PC-3 (cell line): ENCODE measurements around the gene CYP11A1. TPM values are rescaled to one million over a fixed set of nuclear protein-coding genes. Genes with fewer than 3 reads are reported as not detected.

ENCODE experiments used
- ATAC-seq: fragments of 200-7000 bp; cut with Tn5 transposase; 2 replicates; pipeline ENCODE4 v1.9.1; 2020; ENCODE audit warnings: mild to moderate bottlenecking, moderate library complexity
- BruUV-seq: library from RNA; stranded (reverse); fragments of 400-500 nt; replicated peaks from 2 replicates; lab custom pipeline; 2021; lab: Mats Ljungman, UMichigan
- CTCF ChIA-PET: fragments of 300-600 bp; sonication (Branson Sonifier 250); formaldehyde crosslinking; loops from one replicate; lab custom pipeline; 2022; ENCODE audit warnings: antibody characterized with exemption; lab: Charles Lee
- POLR2A ChIA-PET: fragments of 300-600 bp; sonication (Branson Sonifier 250); formaldehyde crosslinking; loops from one replicate; lab custom pipeline; 2022; ENCODE audit warnings: antibody characterized with exemption; ENCODE audit not compliant: unreplicated experiment; lab: Charles Lee
- DNase-seq: peaks from one replicate; pipeline ENCODE4 v3.0.0-alpha.2; 2015
- H2AFZ ChIP-seq: fragments of 300-600 bp; sonication (generic); 2 replicates; pipeline ENCODE4 v1.6.0; 2016; ENCODE audit warnings: antibody characterized with exemption, low read length
- H3F3A ChIP-seq: fragments of 300-600 bp; sonication (generic); one replicate; pipeline ENCODE4 v1.6.0; 2017; ENCODE audit warnings: antibody characterized with exemption, low read length, control low read depth, mild to moderate bottlenecking; ENCODE audit not compliant: unreplicated experiment
- H3K27ac ChIP-seq: fragments of 300-600 bp; sonication (generic); 2 replicates; pipeline ENCODE4 v1.5.1; 2016; ENCODE audit warnings: mild to moderate bottlenecking, low read length
- H3K27me3 ChIP-seq: fragments of 300-600 bp; sonication (generic); 2 replicates; pipeline ENCODE4 v1.6.1; 2016; ENCODE audit warnings: low read length, mixed read lengths
- H3K36me3 ChIP-seq: fragments of 300-600 bp; sonication (generic); 2 replicates; pipeline ENCODE4 v1.6.1; 2016; ENCODE audit warnings: low read depth, mixed run types, low read length, mixed read lengths
- H3K4me1 ChIP-seq: fragments of 300-600 bp; sonication (generic); 2 replicates; pipeline ENCODE4 v1.5.1; 2016; ENCODE audit warnings: low read length; ENCODE audit not compliant: insufficient read depth
- H3K4me2 ChIP-seq: fragments of 300-600 bp; sonication (generic); 2 replicates; pipeline ENCODE4 v1.6.0; 2016; ENCODE audit warnings: low read length
- H3K4me3 ChIP-seq: fragments of 300-600 bp; sonication (generic); 2 replicates; pipeline ENCODE4 v1.5.1; 2016; ENCODE audit warnings: mild to moderate bottlenecking, low read length, mixed read lengths
- H3K79me2 ChIP-seq: fragments of 300-600 bp; sonication (generic); 2 replicates; pipeline ENCODE4 v1.6.1; 2017; ENCODE audit warnings: low read length, mixed read lengths
- H3K9ac ChIP-seq: fragments of 300-600 bp; sonication (generic); 2 replicates; pipeline ENCODE4 v1.6.0; 2016; ENCODE audit warnings: mild to moderate bottlenecking, low read length
- H3K9me2 ChIP-seq: fragments of 300-600 bp; sonication (generic); replicated peaks from 2 replicates; pipeline ENCODE4 v1.6.1; 2016; ENCODE audit warnings: mixed run types, low read length, mixed read lengths
- H3K9me3 ChIP-seq: fragments of 300-600 bp; sonication (generic); 2 replicates; pipeline ENCODE4 v1.6.1; 2016; ENCODE audit warnings: low read length, mixed read lengths
- H4K20me1 ChIP-seq: fragments of 300-600 bp; sonication (generic); 2 replicates; pipeline ENCODE4 v1.6.1; 2016; ENCODE audit warnings: low read length, mixed read lengths
- EZH2 ChIP-seq: fragments of 300-600 bp; sonication (generic); IDR thresholded peaks from one replicate; pipeline ENCODE4 v1.6.1; 2017; ENCODE audit warnings: antibody characterized with exemption, mild to moderate bottlenecking, low read length; ENCODE audit not compliant: unreplicated experiment
- EZH2phosphoT487 ChIP-seq: fragments of 300-600 bp; sonication (generic); IDR thresholded peaks from 2 replicates; pipeline ENCODE4 v1.6.1; 2018; ENCODE audit warnings: mild to moderate bottlenecking, antibody characterized with exemption, low read length, borderline replicate concordance
- intact Hi-C: fragments of 100-400 bp; cut with micrococcal nuclease; formaldehyde crosslinking; loops from 2 replicates; pipeline ENCODE4 v1.9.0; 2023
- total RNA-seq: library from RNA; depleted of rRNA; stranded (reverse); fragments of >200 nt; gene quantifications from 2 replicates; pipeline ENCODE4 v1.2.3, GENCODE V29; 2014
- TF ChIP-seq, protein P1 (sequence below): fragments of 300-600 bp; sonication (generic); conservative IDR thresholded peaks from 2 replicates; pipeline ENCODE4 v1.5.1; 2017; ENCODE audit warnings: antibody characterized with exemption, low read depth, mild to moderate bottlenecking, low read length

The CYP11A1 gene
- total RNA-seq, 1 experiment from 2014 or later: 0.18 TPM

DNA sequence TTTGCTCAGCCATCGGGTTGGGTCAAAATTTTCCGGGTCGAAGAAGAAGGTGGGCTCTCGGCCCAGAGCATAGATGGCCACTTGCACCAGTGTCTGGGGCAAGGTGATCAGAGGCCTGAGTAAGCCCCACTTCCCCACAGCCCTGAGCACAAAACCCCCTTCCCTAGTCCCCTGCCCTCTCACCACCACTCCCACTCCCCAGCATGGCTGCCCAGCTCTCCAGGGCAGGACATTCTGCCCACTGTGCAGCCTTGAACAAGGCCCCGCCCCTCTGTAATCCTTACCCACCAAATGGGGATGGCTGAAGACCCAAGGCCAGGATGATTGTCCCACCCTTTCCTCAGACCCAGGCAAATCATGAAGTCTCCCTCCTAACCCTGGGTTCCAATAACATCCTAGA, 28.8 kb downstream of the CYP11A1 start:
- intact Hi-C loops: no loop called here
- Histone ChIP-seq H3K36me3 (no peaks in the 10 kb centered on the region), H3K4me2 (no peak overlapping the region), H3K27ac (no peak overlapping the region), H4K20me1 (no peaks in the 10 kb centered on the region), H3K27me3 (no peaks in the 10 kb centered on the region), H3K79me2 (no peaks in the 10 kb centered on the region), H2AFZ (no peak overlapping the region), H3K9me3 (no peaks in the 10 kb centered on the region), H3F3A (no peaks in the 10 kb centered on the region), H3K9ac (no peak overlapping the region), H3K9me2 (no peaks in the 10 kb centered on the region), H3K4me3 (no peak overlapping the region), H3K4me1 (peaks cover 9% of the 10 kb centered on the region; the same call in 1 of the 2 replicates)
- ATAC-seq: no peak
- no peak for TF ChIP-seq EZH2phosphoT487
- no peak for TF ChIP-seq EZH2
- TF ChIP-seq, protein P1, sequence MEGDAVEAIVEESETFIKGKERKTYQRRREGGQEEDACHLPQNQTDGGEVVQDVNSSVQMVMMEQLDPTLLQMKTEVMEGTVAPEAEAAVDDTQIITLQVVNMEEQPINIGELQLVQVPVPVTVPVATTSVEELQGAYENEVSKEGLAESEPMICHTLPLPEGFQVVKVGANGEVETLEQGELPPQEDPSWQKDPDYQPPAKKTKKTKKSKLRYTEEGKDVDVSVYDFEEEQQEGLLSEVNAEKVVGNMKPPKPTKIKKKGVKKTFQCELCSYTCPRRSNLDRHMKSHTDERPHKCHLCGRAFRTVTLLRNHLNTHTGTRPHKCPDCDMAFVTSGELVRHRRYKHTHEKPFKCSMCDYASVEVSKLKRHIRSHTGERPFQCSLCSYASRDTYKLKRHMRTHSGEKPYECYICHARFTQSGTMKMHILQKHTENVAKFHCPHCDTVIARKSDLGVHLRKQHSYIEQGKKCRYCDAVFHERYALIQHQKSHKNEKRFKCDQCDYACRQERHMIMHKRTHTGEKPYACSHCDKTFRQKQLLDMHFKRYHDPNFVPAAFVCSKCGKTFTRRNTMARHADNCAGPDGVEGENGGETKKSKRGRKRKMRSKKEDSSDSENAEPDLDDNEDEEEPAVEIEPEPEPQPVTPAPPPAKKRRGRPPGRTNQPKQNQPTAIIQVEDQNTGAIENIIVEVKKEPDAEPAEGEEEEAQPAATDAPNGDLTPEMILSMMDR: no peak
- no peak for DNase-seq
- ChIA-PET CTCF (no interaction called here), POLR2A (no interaction called here)
- BruUV-seq: no TSS peak

DNA sequence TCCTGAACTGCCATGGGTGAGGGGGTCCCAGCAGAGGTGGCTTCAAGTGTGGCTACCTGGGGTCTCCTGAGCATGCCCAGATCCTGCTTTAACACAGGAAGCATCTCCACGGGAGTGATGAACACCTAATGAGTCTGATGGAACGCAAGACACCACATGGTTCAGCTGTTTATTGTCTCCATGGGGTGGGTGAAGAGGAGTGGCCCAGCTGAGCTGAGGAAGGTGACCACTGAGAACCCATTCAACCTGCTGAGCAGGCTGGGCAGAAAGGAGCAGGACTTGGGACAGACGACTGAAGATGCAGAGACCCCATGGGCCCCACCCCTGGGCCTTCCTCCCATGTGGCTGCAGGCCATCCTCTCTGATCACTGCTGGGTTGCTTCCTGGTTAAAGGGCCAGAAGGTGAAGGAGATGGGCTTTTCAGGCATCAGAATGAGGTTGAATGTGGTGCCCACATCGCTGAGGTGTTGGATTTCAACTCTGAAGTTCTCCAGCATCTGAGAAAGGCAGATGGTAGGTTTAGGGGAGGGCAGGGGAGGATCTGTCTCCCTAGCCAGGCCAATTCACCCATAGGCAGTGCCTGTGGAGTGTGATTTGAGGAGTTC, 29.7 kb downstream of the CYP11A1 start:
- Histone ChIP-seq H3K4me1 (peaks cover 9% of the 10 kb centered on the region; the same call in 1 of the 2 replicates), H3K9me3 (no peaks in the 10 kb centered on the region), H3K27me3 (no peaks in the 10 kb centered on the region), H3K9me2 (no peaks in the 10 kb centered on the region), H3K79me2 (no peaks in the 10 kb centered on the region), H3K36me3 (no peaks in the 10 kb centered on the region), H3K4me2 (no peak overlapping the region), H3K27ac (no peak overlapping the region), H3F3A (no peaks in the 10 kb centered on the region), H3K9ac (no peak overlapping the region), H4K20me1 (no peaks in the 10 kb centered on the region), H3K4me3 (no peak overlapping the region), H2AFZ (no peak overlapping the region)
- TF ChIP-seq EZH2 (no peak), EZH2phosphoT487 (no peak)
- TF ChIP-seq, protein P1: no peak
- ChIA-PET CTCF (no interaction called here), POLR2A (no interaction called here)
- ATAC-seq: no peak
- BruUV-seq: no TSS peak
- no peak for DNase-seq
- intact Hi-C loops: no loop called here

DNA sequence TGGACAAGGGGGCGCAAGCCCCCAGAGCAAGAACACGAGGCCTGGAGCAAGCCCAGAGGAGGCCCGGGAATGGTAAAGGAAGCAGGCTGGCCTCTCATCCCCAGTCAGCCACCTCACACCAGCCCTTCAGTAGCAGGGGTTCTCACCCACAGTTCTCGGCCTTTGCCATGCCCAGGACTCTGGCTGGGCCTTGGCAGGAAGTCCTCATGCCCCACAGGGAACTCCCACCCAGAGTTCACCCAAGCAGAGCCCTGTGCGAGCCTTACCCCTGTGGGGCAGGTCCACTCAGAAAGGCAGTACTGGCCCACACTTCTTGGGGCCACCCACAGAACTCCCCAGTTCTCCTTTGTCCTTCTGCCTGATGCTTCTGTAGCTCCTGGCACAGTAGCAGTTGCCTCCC, 30.3 kb downstream of the CYP11A1 start:
- H3K9me2 ChIP-seq: no peaks in the 10 kb centered on the region
- DNase-seq (no peak), ATAC-seq (no peak)
- H3K4me2 ChIP-seq: no peak overlapping the region
- no peak for TF ChIP-seq EZH2
- TF ChIP-seq, protein P1: no peak
- TF ChIP-seq EZH2phosphoT487: no peak
- H2AFZ ChIP-seq: no peak overlapping the region
- BruUV-seq: no TSS peak
- H3K27me3 ChIP-seq: no peaks in the 10 kb centered on the region
- CTCF ChIA-PET: no interaction called here
- H3K9me3 ChIP-seq: no peaks in the 10 kb centered on the region
- POLR2A ChIA-PET: no interaction called here
- no peaks in the 10 kb centered on the region for H4K20me1 ChIP-seq
- peaks cover 9% of the 10 kb centered on the region; the same call in 1 of the 2 replicates for H3K4me1 ChIP-seq
- H3F3A ChIP-seq: no peaks in the 10 kb centered on the region
- H3K4me3 ChIP-seq: no peak overlapping the region
- no peak overlapping the region for H3K9ac ChIP-seq
- H3K36me3 ChIP-seq: no peaks in the 10 kb centered on the region
- intact Hi-C loops: no loop called here
- no peak overlapping the region for H3K27ac ChIP-seq
- no peaks in the 10 kb centered on the region for H3K79me2 ChIP-seq
